Mesendoderm (in vitro differentiated cells): ENCODE data around the gene SLC29A4.
A peak's percentile ranks its signal among the peaks of the same experiment; 100 is the strongest.
"Not testable (repeated sequence)": the region's sequence is repeated elsewhere in the genome, so short reads cannot be mapped to it uniquely, and the experiment has no call there.

Experiments
- DNase-seq: peaks from one replicate; pipeline ENCODE4 v3.0.0; 2013
- H2AK5ac ChIP-seq: 2 replicates; pipeline ENCODE4 v1.6.1; 2013; ENCODE audit warnings: low read length, inconsistent platforms
- H2BK120ac ChIP-seq: 2 replicates; pipeline ENCODE4 v1.6.1; 2013; ENCODE audit warnings: low read depth, mild to moderate bottlenecking, low read length, moderate library complexity, mixed read lengths
- H2BK15ac ChIP-seq: replicated peaks from 2 replicates; pipeline ENCODE4 v1.6.1; 2013; ENCODE audit warnings: low read depth, mild to moderate bottlenecking, moderate library complexity
- H2BK5ac ChIP-seq: 2 replicates; pipeline ENCODE4 v1.6.1; 2013; ENCODE audit warnings: low read length, inconsistent platforms
- H3K18ac ChIP-seq: 2 replicates; pipeline ENCODE4 v1.6.1; 2013; ENCODE audit warnings: mild to moderate bottlenecking, low read length, mixed read lengths
- H3K23ac ChIP-seq: one replicate; pipeline ENCODE4 v1.6.1; 2013; ENCODE audit warnings: low read length
- H3K27ac ChIP-seq: 2 replicates; pipeline ENCODE4 v1.5.1; 2013; ENCODE audit warnings: low read depth, mild to moderate bottlenecking, inconsistent platforms, low read length, moderate library complexity
- H3K27me3 ChIP-seq: 2 replicates; pipeline ENCODE4 v1.6.1; 2013; ENCODE audit warnings: low read length, control low read depth, mild to moderate bottlenecking, inconsistent platforms; ENCODE audit not compliant: insufficient read depth, poor library complexity
- H3K36me3 ChIP-seq: 2 replicates; pipeline ENCODE4 v1.6.1; 2013; ENCODE audit warnings: low read length, inconsistent platforms; ENCODE audit not compliant: control insufficient read depth, insufficient read depth
- H3K4ac ChIP-seq: one replicate; pipeline ENCODE4 v1.6.1; 2013; ENCODE audit warnings: low read depth, mild to moderate bottlenecking, low read length, moderate library complexity
- H3K4me1 ChIP-seq: 2 replicates; pipeline ENCODE4 v1.6.1; 2013; ENCODE audit warnings: low read depth, low read length, inconsistent platforms; ENCODE audit not compliant: control insufficient read depth
- H3K4me2 ChIP-seq: 2 replicates; pipeline ENCODE4 v1.6.1; 2013; ENCODE audit warnings: low read length
- H3K4me3 ChIP-seq: 2 replicates; pipeline ENCODE4 v1.5.1; 2013; ENCODE audit warnings: mild to moderate bottlenecking, low read length
- H3K56ac ChIP-seq: one replicate; pipeline ENCODE4 v1.6.1; 2013; ENCODE audit warnings: low read length
- H3K79me1 ChIP-seq: 2 replicates; pipeline ENCODE4 v1.6.1; 2013; ENCODE audit warnings: low read length, inconsistent platforms
- H3K79me2 ChIP-seq: 2 replicates; pipeline ENCODE4 v1.6.1; 2013; ENCODE audit warnings: mild to moderate bottlenecking, low read length; ENCODE audit not compliant: control insufficient read depth, insufficient read depth
- H3K9ac ChIP-seq: 2 replicates; pipeline ENCODE4 v1.6.1; 2013; ENCODE audit warnings: low read length, inconsistent platforms
- H4K5ac ChIP-seq: one replicate; pipeline ENCODE4 v1.6.1; 2013; ENCODE audit warnings: low read length
- H4K8ac ChIP-seq: one replicate; pipeline ENCODE4 v1.6.1; 2013; ENCODE audit warnings: low read depth, mild to moderate bottlenecking, control low read depth, low read length, moderate library complexity
- WGBS: extraction: QIAGEN DNeasy Blood & Tissue Kit; methylation state at CpG from one replicate; pipeline ENCODE4 v1.1.7; 2013; ENCODE audit warnings: low lambda C conversion rate, missing lambda C conversion rate; ENCODE audit not compliant: insufficient coverage; ENCODE audit errors: extremely low coverage; 5-methylcytosine and 5-hydroxymethylcytosine counted together

The SLC29A4 gene

DNA sequence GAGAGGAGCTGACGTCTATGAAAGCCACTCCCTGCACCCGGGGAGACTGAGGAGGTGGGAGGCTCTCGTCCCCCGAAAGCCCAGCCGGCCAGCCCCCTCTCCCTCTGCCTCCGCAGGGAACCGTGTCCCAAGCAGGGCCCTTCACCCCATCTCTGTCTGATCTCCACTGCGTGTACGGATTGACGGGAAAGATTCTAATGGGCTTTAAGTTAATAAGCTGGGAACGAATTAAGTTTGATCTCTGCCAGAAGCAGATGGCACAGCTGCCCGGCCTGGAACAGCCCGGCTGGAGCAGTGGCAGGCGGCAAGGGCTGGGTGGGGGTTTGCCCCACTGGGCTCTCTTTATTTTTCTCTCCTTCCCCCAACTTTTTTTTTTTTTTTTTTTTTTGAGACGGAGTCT, 6.1 kb upstream of the SLC29A4 start:
- no CpG with 5 or more reads among the region's 15 CpGs for WGBS
- no peak overlapping the region for H3K56ac ChIP-seq
- H3K4me3 ChIP-seq = no peak overlapping the region
- no peaks in the 10 kb centered on the region for H3K4me1 ChIP-seq
- H3K23ac ChIP-seq = no peak overlapping the region
- no peak overlapping the region for H3K4me2 ChIP-seq
- H3K18ac ChIP-seq = no peak overlapping the region
- no peak overlapping the region for H4K8ac ChIP-seq
- no peak overlapping the region for H2AK5ac ChIP-seq
- H2BK5ac ChIP-seq = no peak overlapping the region
- no peaks in the 10 kb centered on the region for H3K36me3 ChIP-seq
- no peak for DNase-seq
- no peak overlapping the region for H3K27ac ChIP-seq
- H3K79me2 ChIP-seq = no peaks in the 10 kb centered on the region
- H3K9ac ChIP-seq = no peak overlapping the region
- no peak overlapping the region for H2BK120ac ChIP-seq
- no peak overlapping the region for H4K5ac ChIP-seq
- no peak overlapping the region for H2BK15ac ChIP-seq
- H3K79me1 ChIP-seq = no peaks in the 10 kb centered on the region
- H3K4ac ChIP-seq = no peak overlapping the region
- no peaks in the 10 kb centered on the region for H3K27me3 ChIP-seq

DNA sequence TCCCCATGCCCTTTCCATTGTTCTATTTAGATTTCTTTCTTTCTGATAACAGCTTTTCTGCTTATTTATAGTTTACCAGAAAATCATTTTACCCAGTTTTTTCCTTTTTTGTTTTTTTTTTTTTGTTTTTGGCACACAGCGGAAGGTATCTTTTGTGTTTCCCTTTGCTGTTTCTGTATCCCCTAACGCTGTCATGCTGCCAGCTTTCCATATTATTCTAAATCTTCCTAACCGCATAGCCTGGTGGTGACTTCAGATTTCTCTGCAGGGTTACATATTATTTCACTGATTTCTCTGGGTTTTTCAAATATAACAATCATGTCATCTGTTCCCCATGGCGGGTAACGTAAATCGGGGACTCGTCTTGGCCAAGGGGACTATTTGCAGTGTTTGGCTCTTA, 4.0 kb upstream of the SLC29A4 start:
- Histone ChIP-seq H3K56ac (no peak overlapping the region), H3K79me2 (no peaks in the 10 kb centered on the region), H4K5ac (no peak overlapping the region), H2AK5ac (no peak overlapping the region), H2BK120ac (no peak overlapping the region), H4K8ac (no peak overlapping the region), H3K18ac (no peak overlapping the region), H3K23ac (no peak overlapping the region), H2BK15ac (no peak overlapping the region), H2BK5ac (no peak overlapping the region), H3K27me3 (no peaks in the 10 kb centered on the region), H3K9ac (no peak overlapping the region), H3K36me3 (no peaks in the 10 kb centered on the region), H3K4me1 (no peaks in the 10 kb centered on the region), H3K79me1 (no peaks in the 10 kb centered on the region), H3K4ac (no peak overlapping the region), H3K4me3 (no peak overlapping the region), H3K27ac (no peak overlapping the region), H3K4me2 (no peak overlapping the region)
- no CpG with 5 or more reads among the region's 7 CpGs for WGBS
- no peak for DNase-seq

DNA sequence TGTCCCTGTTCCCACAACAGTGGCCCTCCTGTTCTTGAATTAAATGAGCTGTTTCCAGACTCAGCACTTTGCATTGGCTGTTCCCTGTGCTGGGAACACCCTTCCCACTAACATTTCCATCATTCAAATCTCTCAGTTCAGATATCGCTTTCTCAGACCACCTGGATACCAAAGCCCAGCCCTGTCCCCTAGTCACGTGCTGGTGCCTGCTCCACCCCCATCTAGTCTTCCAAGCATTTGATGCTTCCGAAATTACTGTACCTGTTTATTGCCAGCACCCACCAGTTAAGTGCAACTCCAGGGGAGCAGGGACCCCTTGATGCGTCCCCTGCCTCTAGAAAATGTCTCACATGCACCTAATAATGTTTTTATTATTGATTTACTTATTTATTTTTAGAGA, 3.0 kb upstream of the SLC29A4 start:
- Histone ChIP-seq H3K4me2 (no peak overlapping the region), H3K27me3 (no peaks in the 10 kb centered on the region), H4K8ac (no peak overlapping the region), H3K79me1 (no peaks in the 10 kb centered on the region), H3K18ac (no peak overlapping the region), H2BK120ac (no peak overlapping the region), H3K4me3 (no peak overlapping the region), H3K79me2 (no peaks in the 10 kb centered on the region), H2BK5ac (no peak overlapping the region), H4K5ac (no peak overlapping the region), H3K9ac (no peak overlapping the region), H3K23ac (no peak overlapping the region), H3K36me3 (no peaks in the 10 kb centered on the region), H3K4ac (no peak overlapping the region), H3K56ac (no peak overlapping the region), H3K4me1 (no peaks in the 10 kb centered on the region), H3K27ac (no peak overlapping the region), H2AK5ac (no peak overlapping the region), H2BK15ac (no peak overlapping the region)
- no CpG with 5 or more reads among the region's 4 CpGs for WGBS
- no peak for DNase-seq

DNA sequence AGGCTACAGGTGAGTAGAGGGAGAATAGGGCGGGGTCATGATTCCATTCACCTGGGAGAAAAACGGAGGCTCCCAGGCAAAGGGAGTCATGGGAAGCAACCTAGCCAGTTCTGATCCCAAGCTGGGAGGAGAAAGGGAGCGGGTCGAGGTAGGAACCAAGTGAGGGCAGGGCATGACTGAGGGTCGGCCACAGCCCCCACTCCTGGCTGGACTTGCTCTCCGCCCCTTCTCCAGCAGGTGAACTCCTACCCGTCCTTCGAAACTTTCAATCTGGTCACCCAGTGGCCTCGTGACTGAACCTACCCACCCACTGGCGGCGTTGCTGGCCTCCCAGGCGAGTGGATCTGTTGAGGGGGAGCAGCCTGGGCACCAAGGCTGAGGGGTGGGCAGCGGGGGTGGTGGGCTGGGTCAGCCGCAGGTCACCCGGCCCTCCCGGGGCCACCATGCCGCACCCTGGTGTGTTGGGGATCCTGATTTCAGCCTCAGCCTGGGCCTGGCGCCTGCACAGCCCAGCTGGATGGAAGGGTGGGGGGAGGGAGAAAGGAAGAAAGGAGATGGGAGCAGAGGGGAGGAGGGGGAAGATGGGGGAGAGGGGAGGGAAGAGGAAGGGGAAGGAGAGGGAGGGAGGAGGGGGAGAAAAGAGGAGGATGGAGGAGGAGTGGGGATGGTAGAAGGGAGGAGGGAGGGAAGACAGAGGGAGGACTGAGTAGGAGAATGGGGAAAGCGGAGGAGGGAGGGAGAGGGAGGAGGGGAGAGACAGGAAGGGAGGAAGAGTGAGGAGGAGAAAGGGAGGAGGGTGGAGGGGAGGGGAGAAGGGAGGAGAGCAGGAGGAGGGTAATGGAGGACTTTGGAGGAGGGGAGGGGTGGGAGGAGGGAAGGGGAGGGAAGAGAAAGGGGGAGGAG, 894 bp upstream of the SLC29A4 start:
- not testable (repeated sequence) for H3K23ac ChIP-seq, H3K4me2 ChIP-seq, H4K8ac ChIP-seq, H2BK5ac ChIP-seq, H3K79me1 ChIP-seq, H3K79me2 ChIP-seq, H4K5ac ChIP-seq, H3K4me1 ChIP-seq, H3K4me3 ChIP-seq, H3K27me3 ChIP-seq, H2BK120ac ChIP-seq, H2BK15ac ChIP-seq, H2AK5ac ChIP-seq, H3K4ac ChIP-seq, H3K9ac ChIP-seq, H3K18ac ChIP-seq, H3K36me3 ChIP-seq, H3K27ac ChIP-seq
- WGBS = no CpG with 5 or more reads among the region's 19 CpGs
- peak; percentile 48 for DNase-seq
- H3K56ac ChIP-seq = peak overlapping the region; percentile 34

DNA sequence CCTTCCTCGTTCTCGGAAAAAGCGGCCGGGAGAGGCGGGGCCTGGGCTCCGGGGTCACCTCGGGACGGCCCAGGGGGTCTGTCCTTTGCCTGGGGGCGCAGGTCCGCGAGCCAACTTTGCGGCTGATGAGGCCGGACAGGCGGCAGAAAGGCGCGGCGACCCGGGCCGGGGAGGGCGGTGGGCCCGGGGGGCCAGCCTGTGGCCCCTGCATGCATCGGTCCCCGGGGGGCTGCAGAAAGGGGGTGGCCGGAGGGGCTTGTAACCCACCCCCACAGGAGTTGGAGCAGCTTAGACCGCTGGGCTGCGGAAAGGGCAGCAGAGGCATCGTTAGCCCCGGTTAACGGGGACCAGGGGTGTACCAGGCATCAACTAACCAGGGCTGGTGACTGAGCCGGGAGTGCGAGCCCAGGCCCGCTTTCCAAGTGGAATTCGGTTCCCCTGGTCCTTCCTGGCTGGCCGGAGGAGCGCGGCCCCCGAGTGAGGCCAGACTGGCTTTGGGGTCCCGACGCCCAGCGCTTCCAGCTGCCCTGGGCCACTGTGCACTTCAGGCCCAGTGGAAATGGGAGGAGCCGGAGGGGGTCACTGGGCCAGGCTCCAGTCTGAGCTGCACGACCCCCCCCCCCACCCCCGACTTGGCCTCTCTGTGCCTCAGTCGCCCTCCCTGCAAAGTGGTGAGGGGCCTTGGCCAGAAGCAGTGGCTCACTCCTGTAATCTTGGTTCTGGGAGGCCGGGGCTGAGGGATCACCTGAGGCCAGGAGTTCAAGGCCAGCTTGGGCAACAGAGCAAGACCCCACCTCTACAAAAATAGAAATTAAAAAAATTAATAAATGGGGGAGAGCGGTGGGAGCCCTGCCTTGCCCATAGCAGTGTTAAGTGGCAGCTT, 919 bp downstream of the SLC29A4 start:
- H3K79me2 ChIP-seq = no peaks in the 10 kb centered on the region
- DNase-seq = no peak

More for the DNA sequence above, 919 bp downstream of the SLC29A4 start:
- Histone ChIP-seq H2BK5ac (no peak overlapping the region), H3K4me2 (peak overlapping the region; percentile 50), H3K27me3 (no peaks in the 10 kb centered on the region), H2BK120ac (no peak overlapping the region), H3K18ac (peak overlapping the region; percentile 44), H4K5ac (no peak overlapping the region), H3K79me1 (no peaks in the 10 kb centered on the region), H2BK15ac (no peak overlapping the region), H3K56ac (peak overlapping the region; percentile 64), H3K36me3 (no peaks in the 10 kb centered on the region), H2AK5ac (no peak overlapping the region), H3K4ac (no peak overlapping the region), H4K8ac (no peak overlapping the region), H3K27ac (no peak overlapping the region), H3K4me1 (no peaks in the 10 kb centered on the region), H3K4me3 (no peak overlapping the region), H3K9ac (peak overlapping the region; percentile 38), H3K23ac (no peak overlapping the region)
- WGBS = no CpG with 5 or more reads among the region's 46 CpGs
